Ramos (cell line): ENCODE measurements around the gene ENTPD5.
"Not testable (repeated sequence)": the region's sequence is repeated elsewhere in the genome, so short reads cannot be mapped to it uniquely, and the experiment has no call there.

Source experiments
- in situ Hi-C: fragments of 300-500 bp; cut with MboI; formaldehyde crosslinking; loops from one replicate; pipeline ENCODE4 v1.14.3; 2022; ENCODE audit warnings: low sequenced_read_pairs; ENCODE audit not compliant: unreplicated experiment

The ENTPD5 gene

DNA sequence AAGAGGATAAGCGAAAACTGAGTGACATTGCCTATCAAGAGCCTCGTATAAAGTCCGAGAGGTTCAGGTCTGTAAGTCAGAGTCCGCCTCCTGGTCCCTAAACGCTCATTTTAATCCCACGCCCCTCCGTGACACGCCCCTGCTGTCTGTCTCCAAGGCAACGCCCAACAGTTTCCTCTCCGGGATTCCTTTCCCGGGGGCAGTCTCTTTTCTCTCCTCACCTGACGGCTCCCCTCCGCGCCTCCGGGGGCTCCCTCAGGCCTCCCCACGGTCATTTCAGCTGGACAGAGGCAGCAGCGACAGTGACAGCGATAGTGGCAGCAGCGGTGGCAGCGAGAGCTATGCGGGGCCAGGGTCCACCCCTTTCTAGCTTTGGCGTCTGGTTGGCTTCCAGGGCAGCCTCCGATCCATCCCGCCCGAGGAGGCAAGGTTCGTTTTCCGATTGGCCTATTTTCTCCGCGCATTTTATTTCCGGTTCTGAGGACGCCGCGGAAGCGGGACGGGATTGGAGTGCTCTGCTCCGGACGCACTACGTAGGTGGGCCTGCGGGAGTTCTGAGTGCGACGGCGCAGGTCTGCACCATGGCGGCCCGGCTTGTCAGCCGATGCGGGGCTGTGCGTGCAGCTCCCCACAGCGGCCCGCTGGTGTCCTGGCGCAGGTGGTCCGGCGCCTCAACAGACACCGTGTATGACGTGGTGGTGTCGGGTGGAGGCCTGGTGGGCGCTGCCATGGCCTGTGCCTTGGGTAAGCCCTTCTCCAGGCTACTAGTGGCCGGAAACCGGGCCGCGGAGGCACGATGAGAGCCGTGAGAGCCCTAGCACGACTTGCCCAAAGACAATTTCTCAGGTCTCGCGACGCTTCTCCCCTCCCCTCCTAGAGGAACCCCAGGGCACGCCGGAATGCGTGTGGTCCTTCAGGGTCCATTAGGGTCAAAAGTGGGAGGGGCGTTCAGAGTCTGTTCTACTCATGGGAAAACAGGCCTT is 69.0 kb downstream of the ENTPD5 start, which contains the start of the genes COQ6 and FAM161B:
Gene COQ6, plus strand, starts transcription at position 551 of the 983 bp plus-strand sequence. Its CDS starts 31 bp downstream, at position 582.
Gene FAM161B, minus strand, starts transcription at position 343 of the 983 bp plus-strand sequence. Its CDS starts 68 bp downstream, at position 275.
- in situ Hi-C loops, result no loop called here

DNA sequence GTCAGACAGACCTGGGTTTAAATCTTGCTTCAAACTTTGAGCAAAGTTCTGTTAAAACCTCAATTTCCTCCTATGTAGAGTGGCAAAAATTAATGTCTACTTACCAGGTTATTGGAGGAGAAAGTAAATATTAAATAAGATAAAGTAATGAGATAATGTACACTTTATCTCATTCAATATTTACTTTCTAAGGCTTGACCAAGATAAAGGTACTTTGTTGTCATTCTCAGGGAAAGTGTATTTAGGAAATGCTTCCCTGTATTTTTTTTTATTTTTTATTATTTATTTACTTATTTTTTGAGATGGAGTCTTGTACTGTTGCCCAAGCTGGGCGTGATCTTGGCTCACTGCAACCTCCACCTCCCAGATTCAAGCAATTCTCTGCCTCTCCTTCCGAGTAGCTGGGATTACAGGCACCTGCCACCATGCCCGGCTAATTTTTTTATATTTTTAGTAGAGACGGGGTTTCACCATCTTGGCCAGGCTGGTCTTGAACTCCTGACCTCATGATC is 73.9 kb downstream of the ENTPD5 start:
- in situ Hi-C loops, result no loop called here

DNA sequence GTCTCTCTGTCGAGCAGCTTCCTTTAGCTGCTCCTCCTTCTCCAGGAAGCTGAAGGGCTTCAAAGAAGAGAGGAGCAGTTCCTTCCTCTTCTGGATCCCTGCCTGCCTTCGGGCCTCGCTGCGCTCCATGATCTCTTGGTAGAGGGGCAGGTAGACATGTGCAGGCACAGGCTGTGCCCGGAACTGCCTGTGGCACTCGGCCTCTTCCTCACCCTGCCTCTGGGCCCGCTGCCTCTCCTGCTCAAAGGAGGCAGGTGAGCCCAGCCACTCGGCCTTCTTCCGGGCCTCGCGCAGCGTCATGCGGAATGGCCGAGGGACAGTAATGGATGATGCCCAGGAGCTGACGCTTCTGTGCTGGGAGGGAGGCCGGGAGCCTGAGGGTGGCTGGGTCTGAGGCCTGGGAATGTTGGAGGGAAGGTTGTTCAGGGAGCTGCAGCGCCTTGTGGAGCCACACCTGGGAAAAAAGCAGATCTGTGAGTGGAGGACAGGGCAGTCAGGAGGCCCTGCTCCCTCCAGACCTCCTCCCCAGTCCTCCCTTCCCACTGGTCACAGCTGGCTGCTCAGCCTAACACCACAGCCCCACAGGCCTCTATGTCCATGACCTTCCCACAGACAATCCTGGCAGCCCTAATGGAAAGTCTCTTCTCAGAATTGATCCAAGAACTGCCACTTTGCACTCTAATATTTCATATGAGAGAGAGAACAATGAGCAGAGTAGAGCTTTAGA is 74.5 kb downstream of the ENTPD5 start:
- in situ Hi-C loops, result no loop called here

DNA sequence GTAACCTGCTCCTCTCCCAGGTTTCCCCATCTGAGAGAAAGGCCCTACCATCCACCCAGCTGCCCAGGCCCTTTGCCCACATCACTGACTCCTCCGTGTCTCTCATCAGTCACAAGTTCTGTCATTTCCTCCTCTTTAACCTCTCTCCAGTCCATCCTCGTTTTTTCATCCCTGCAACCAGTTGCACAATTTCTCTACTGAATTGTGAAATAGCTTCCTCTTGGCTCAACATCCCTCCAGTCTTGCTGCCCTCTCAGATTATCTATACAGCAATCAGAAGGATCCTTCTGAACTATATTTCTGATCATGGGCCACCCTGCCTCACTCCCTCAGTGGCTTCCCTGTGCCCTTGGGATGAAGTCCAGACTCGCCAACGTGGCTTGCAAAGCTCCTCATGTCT is 76.0 kb downstream of the ENTPD5 start:
- in situ Hi-C loops, result no loop called here

GRCh38 chr14:73942180-73942579 is 76.9 kb downstream of the ENTPD5 start:
- in situ Hi-C loops, result no loop called here

GRCh38 chr14:73937012-73937411 is 82.1 kb downstream of the ENTPD5 start:
- in situ Hi-C loops, result no loop called here

DNA sequence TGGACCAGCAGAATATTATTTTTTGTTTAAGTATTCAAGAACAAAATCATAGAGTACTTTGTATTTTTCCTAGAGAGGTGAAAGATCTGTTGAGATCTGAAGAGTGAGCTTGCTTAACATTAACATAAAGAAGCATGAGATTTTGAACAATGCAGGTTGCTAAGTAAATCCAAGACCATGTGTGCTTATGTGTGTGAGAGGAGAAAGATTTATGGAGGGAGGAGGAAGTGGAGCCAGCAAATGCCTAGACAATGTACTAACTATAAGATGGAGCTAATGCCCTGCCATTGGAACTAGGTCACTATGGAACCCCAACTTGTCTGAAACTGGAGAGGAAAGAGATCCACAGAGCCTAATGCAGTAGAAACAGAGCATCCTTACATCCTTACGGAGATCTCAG is 82.5 kb downstream of the ENTPD5 start:
- in situ Hi-C loops, result no loop called here

DNA sequence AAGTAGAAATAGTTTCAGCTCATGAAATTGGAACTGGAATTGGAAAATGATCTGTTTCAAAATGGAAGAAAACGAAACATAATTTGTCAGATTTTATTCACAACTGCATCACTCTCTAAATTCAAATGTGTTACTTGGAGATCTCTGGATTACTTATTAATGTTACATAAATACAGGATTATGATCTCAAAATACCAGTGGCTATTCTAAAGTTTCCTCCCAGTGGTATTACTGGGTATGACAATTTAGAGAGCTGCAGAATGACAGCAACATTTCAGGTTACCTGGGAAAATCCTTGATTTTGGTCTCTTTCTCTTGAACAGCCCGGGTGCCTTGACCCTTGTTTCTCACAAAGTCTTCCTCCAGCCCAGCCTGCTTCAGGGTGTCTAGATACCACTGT is 83.4 kb downstream of the ENTPD5 start:
- in situ Hi-C loops, result no loop called here

- in situ Hi-C loops, result no loop called here
Measured at GRCh38 chr14:73924337-73924736, 94.8 kb downstream of the ENTPD5 start.

DNA sequence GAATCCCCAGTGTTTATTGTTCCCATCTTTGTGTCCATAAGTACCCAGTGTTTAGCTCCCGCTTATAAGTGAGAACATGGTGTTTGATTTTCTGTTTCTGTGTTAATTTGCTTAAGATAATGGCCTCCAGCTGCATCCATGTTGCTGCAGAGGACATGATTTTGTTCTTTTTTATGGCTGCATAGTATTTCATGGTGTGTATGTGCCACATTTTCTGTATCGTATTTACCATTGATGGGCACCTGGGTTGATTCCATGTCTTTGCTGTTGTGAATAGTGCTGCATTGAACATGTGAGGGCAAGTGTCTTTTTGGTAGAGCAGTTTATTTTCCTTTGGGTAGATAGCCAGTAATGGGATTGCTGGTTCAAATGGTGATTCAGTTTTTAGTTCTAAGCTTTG is 99.6 kb downstream of the ENTPD5 start:
- in situ Hi-C loops, result not testable (repeated sequence)

- in situ Hi-C loops, result no loop called here
Measured at GRCh38 chr14:73916324-73916723, 102.8 kb downstream of the ENTPD5 start.

- in situ Hi-C loops, result no loop called here
Measured at GRCh38 chr14:73913256-73913655, 105.8 kb downstream of the ENTPD5 start.

DNA sequence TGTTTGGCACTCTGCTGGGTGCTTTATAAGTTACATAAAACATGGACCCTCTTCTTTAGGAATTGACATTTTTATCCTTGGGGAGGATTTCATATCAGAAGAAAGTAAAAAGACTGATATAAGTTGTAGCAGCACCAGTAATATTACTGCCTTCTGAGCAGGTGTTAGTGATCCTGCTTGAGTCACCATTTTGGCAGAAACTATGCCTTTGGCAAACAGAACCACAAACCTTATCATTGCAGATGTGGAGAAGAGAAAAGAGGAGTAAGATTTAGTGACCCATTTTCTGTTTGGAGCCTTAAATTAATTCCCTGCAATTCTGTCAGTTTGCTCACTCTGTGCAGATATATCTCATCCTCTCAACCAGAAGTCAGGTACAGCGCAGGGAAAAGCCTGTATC is 109.4 kb downstream of the ENTPD5 start:
- in situ Hi-C loops, result no loop called here
